Right lung (tissue), 5 donors: ENCODE measurements around the gene VWA3A. TPM values are rescaled to one million over a fixed set of nuclear protein-coding genes. Genes with fewer than 3 reads are reported as not detected.
"Not testable (repeated sequence)": the region's sequence is repeated elsewhere in the genome, so short reads cannot be mapped to it uniquely, and the experiment has no call there.

ENCODE experiments used
- DNase-seq, 2 donors: peaks; one replicate each; pipeline ENCODE4 v3.0.0-alpha.2; 2013
- polyA plus RNA-seq, 5 donors: library from polyadenylated mRNA; unstranded; fragments of 120-200 nt; gene quantifications; one replicate each; pipeline versions ENCODE4 v1.2.1 to v1.2.3, GENCODE V29; 2013; ENCODE audit warnings: inconsistent platforms in 1 of 5, low replicate concordance in 1 of 5; ENCODE audit not compliant: insufficient read length in 5 of 5, insufficient read depth in 1 of 5

VWA3A gene
- polyA plus RNA-seq, 5 donors, result 1.4 to 6.9 (median 6.0) TPM

- no peak for DNase-seq
Observed at GRCh38 chr16:22138482-22138881, 46.1 kb downstream of the VWA3A start.

GRCh38 chr16:22139008-22139407, 46.7 kb downstream of the VWA3A start:
- peak; percentile 35 to 37 for DNase-seq

GRCh38 chr16:22139732-22140131, 47.4 kb downstream of the VWA3A start:
- no peak for DNase-seq

- no peak for DNase-seq
Observed at GRCh38 chr16:22141767-22142166, 49.4 kb downstream of the VWA3A start.

- no peak for DNase-seq
Observed at GRCh38 chr16:22144520-22144919, 52.2 kb downstream of the VWA3A start.

GRCh38 chr16:22147853-22148252, 55.5 kb downstream of the VWA3A start:
- DNase-seq, result no peak

- no peak for DNase-seq
Observed at GRCh38 chr16:22151246-22151998, 59.1 kb downstream of the VWA3A start.

GRCh38 chr16:22152316-22152715, 60.0 kb downstream of the VWA3A start:
- DNase-seq, result no peak

- DNase-seq, result not testable (repeated sequence)
Observed at GRCh38 chr16:22153078-22153477, 60.7 kb downstream of the VWA3A start.

GRCh38 chr16:22161401-22161800, 69.1 kb downstream of the VWA3A start:
- DNase-seq, result no peak

GRCh38 chr16:22161999-22162655, 69.8 kb downstream of the VWA3A start, which contains the start of gene SDR42E2:
SDR42E2 (plus strand) TSS chr16:22162506; CDS start chr16:22165583, 3,077 bp downstream.
- DNase-seq, result peak in 1 of 2 donors; percentile 9

GRCh38 chr16:22162656-22163009, 70.3 kb downstream of the VWA3A start:
- DNase-seq, result no peak

- no peak for DNase-seq
Observed at GRCh38 chr16:22163806-22164205, 71.5 kb downstream of the VWA3A start.

- no peak for DNase-seq
Observed at GRCh38 chr16:22164482-22164881, 72.1 kb downstream of the VWA3A start.

GRCh38 chr16:22165508-22166285, 73.4 kb downstream of the VWA3A start:
- no peak for DNase-seq

GRCh38 chr16:22171953-22172352, 79.6 kb downstream of the VWA3A start:
- no peak for DNase-seq

- not testable (repeated sequence) for DNase-seq
Observed at GRCh38 chr16:22172642-22173041, 80.3 kb downstream of the VWA3A start.

- DNase-seq, result no peak
Observed at GRCh38 chr16:22174642-22175041, 82.3 kb downstream of the VWA3A start.

GRCh38 chr16:22177968-22178930, 85.9 kb downstream of the VWA3A start:
- no peak for DNase-seq

GRCh38 chr16:22181426-22181825, 89.1 kb downstream of the VWA3A start:
- no peak for DNase-seq

- DNase-seq, result no peak
Observed at GRCh38 chr16:22181843-22182242, 89.5 kb downstream of the VWA3A start.
